ENCODE data around the gene SCP2. TPM values are rescaled to one million over a fixed set of nuclear protein-coding genes. Genes with fewer than 3 reads are reported as not detected.
A peak's percentile ranks its signal among the peaks of the same experiment; 100 is the strongest.

The SCP2 gene
- total RNA-seq, 4 donors from 2014 or later: 97.8 to 194 (median 118) TPM

GRCh38 chr1:53047737-53048736 lies 121.0 kb downstream of the SCP2 start:
- TF ChIP-seq CTCF (IDR thresholded peaks at IDR 0.05): no peak
- TF ChIP-seq POLR2A (IDR thresholded peaks at IDR 0.05): no peak
- peaks cover 0 to 31% (median 4%) of the 10 kb centered on the region in 3 donors for H3K4me1 ChIP-seq
- 58 to 59% methylated on average over 4 to 5 of the region's 5 CpGs for WGBS, 2 donors
- intact Hi-C loops (cut with DNase I): no loop called here
- no peak overlapping the region for H3K4me3 ChIP-seq
- H3K9me3 ChIP-seq: no peaks in the 10 kb centered on the region
- H3K36me3 ChIP-seq: peaks cover 0 to 62% (median 0%) of the 10 kb centered on the region in 3 donors
- no peaks in the 10 kb centered on the region for H3K27me3 ChIP-seq
- peak overlapping the region in 1 of 4 donors; percentile 11 for H3K27ac ChIP-seq
- DNase-seq: no peak

- TF ChIP-seq POLR2A (IDR thresholded peaks at IDR 0.05) (no peak), CTCF (IDR thresholded peaks at IDR 0.05) (no peak)
- H3K36me3 ChIP-seq: peaks cover 0 to 69% (median 0%) of the 10 kb centered on the region in 3 donors
- intact Hi-C loops (cut with DNase I): no loop called here
Observed at GRCh38 chr1:53048960-53049573, 122.0 kb downstream of the SCP2 start.

GRCh38 chr1:53049574-53049967 lies 122.5 kb downstream of the SCP2 start:
- TF ChIP-seq POLR2A (IDR thresholded peaks at IDR 0.05) (no peak), CTCF (IDR thresholded peaks at IDR 0.05) (no peak)
- intact Hi-C loops (cut with DNase I): no loop called here
- WGBS, 2 donors: 69 to 90% methylated on average over 3 of the region's 3 CpGs
- no peaks in the 10 kb centered on the region for H3K27me3 ChIP-seq
- H3K4me1 ChIP-seq: peaks cover 0 to 31% (median 4%) of the 10 kb centered on the region in 3 donors
- no peak overlapping the region for H3K27ac ChIP-seq
- DNase-seq: no peak
- H3K36me3 ChIP-seq: peaks cover 0 to 66% (median 0%) of the 10 kb centered on the region in 3 donors
- H3K9me3 ChIP-seq: no peaks in the 10 kb centered on the region
- H3K4me3 ChIP-seq: no peak overlapping the region

More at GRCh38 chr1:53048960-53049573, 122.0 kb downstream of the SCP2 start:
- Histone ChIP-seq H3K9me3 (no peaks in the 10 kb centered on the region), H3K4me3 (no peak overlapping the region), H3K27me3 (no peaks in the 10 kb centered on the region), H3K27ac (no peak overlapping the region), H3K4me1 (peaks cover 0 to 31% (median 4%) of the 10 kb centered on the region in 3 donors)
- DNase-seq: no peak
- 90% methylated on average over 3 of the region's 3 CpGs for WGBS, 2 donors

GRCh38 chr1:53050310-53050709 lies 123.2 kb downstream of the SCP2 start:
- DNase-seq: no peak
- no peaks in the 10 kb centered on the region for H3K9me3 ChIP-seq
- H3K36me3 ChIP-seq: peaks cover 0 to 58% (median 0%) of the 10 kb centered on the region in 3 donors
- no peak overlapping the region for H3K4me3 ChIP-seq
- H3K27me3 ChIP-seq: no peaks in the 10 kb centered on the region
- TF ChIP-seq POLR2A (IDR thresholded peaks at IDR 0.05) (no peak), CTCF (IDR thresholded peaks at IDR 0.05) (no peak)
- H3K27ac ChIP-seq: no peak overlapping the region
- WGBS, 2 donors: 83 to 90% methylated on average over 2 of the region's 2 CpGs
- H3K4me1 ChIP-seq: peaks cover 0 to 31% (median 4%) of the 10 kb centered on the region in 3 donors
- intact Hi-C loops (cut with DNase I): no loop called here

GRCh38 chr1:53051676-53052075 lies 124.6 kb downstream of the SCP2 start:
- 30 to 50% methylated on average over 1 of the region's 1 CpG for WGBS, 2 donors
- no peak for DNase-seq
- intact Hi-C loops (cut with DNase I): no loop called here
- Histone ChIP-seq H3K27ac (no peak overlapping the region), H3K36me3 (peaks cover 0 to 57% (median 0%) of the 10 kb centered on the region in 3 donors), H3K27me3 (no peaks in the 10 kb centered on the region), H3K4me3 (no peak overlapping the region), H3K4me1 (peaks cover 0 to 30% (median 4%) of the 10 kb centered on the region in 3 donors), H3K9me3 (no peaks in the 10 kb centered on the region)
- TF ChIP-seq POLR2A (IDR thresholded peaks at IDR 0.05) (no peak), CTCF (IDR thresholded peaks at IDR 0.05) (no peak)

All from esophagus squamous epithelium (tissue), 5 donors.